SK-N-SH (cell line): ENCODE measurements around the gene CAPZA2. TPM values are rescaled to one million over a fixed set of nuclear protein-coding genes. Genes with fewer than 3 reads are reported as not detected.

ENCODE experiments used
- CTCF ChIA-PET: fragments of 300-600, 350-600 bp; formaldehyde crosslinking; extraction: SDS; loops from one replicate; lab custom pipeline; 2021; lab: Yijun Ruan, JAX
- POLR2A ChIA-PET: fragments of 350-600 bp; sonication (Branson Sonifier 250); formaldehyde crosslinking; extraction: SDS; loops from one replicate; lab custom pipeline; 2020; ENCODE audit warnings: antibody characterized with exemption, inconsistent platforms; lab: Yijun Ruan, JAX
- DNase-seq: peaks from one replicate; pipeline ENCODE4 v3.0.0; 2012
- H2AFZ ChIP-seq: fragments of 200-600 bp; sonication (generic); 2 replicates; pipeline ENCODE4 v1.8.1; 2016; ENCODE audit warnings: antibody characterized with exemption, mild to moderate bottlenecking, low read depth
- H3F3A ChIP-seq: fragments of 200-600 bp; sonication (generic); replicated peaks from 2 replicates; pipeline ENCODE3; 2016; ENCODE audit warnings: antibody characterized with exemption, mild to moderate bottlenecking; ENCODE audit not compliant: insufficient read depth
- H3K27ac ChIP-seq, 2 experiments: fragments of 200-500 bp in 1 of 2; fragments of 200-600 bp in 1 of 2; sonication (Bioruptor generic) in 1 of 2; sonication (generic), shearing (Covaris generic) in 1 of 2; 2 replicates each; pipeline versions ENCODE4 v1.5.1 to v1.6.1; 2014 to 2016; ENCODE audit warnings: low read depth in 2 of 2, inconsistent platforms in 1 of 2, low read length in 1 of 2, mild to moderate bottlenecking in 1 of 2, mixed read lengths in 1 of 2
- H3K27me3 ChIP-seq: fragments of 200-600 bp; sonication (generic), shearing (Covaris generic); 2 replicates; pipeline ENCODE4 v1.6.1; 2016; ENCODE audit warnings: mixed run types; ENCODE audit not compliant: insufficient read depth
- H3K36me3 ChIP-seq, 2 experiments: fragments of 200-500 bp in 1 of 2; fragments of 200-600 bp in 1 of 2; sonication (Bioruptor generic) in 1 of 2; sonication (generic) in 1 of 2; replicated peaks in 1 of 2; 2 replicates each; pipeline versions ENCODE3 to v1.5.1; 2014 to 2016; ENCODE audit warnings: low read length in 1 of 2, mild to moderate bottlenecking in 1 of 2; ENCODE audit not compliant: insufficient read depth in 2 of 2, control insufficient read depth in 1 of 2
- H3K4me1 ChIP-seq, 2 experiments: fragments of 200-500 bp in 1 of 2; fragments of 200-600 bp in 1 of 2; sonication (Bioruptor generic) in 1 of 2; sonication (generic), shearing (Covaris generic) in 1 of 2; 2 replicates each; pipeline versions ENCODE4 v1.5.1 to v1.6.1; 2014 to 2016; ENCODE audit warnings: low read depth in 1 of 2, low read length in 1 of 2, mixed run types in 1 of 2; ENCODE audit not compliant: insufficient read depth in 2 of 2, control insufficient read depth in 1 of 2
- H3K4me2 ChIP-seq: fragments of 200-600 bp; sonication (generic), shearing (Covaris generic); 2 replicates; pipeline ENCODE4 v1.6.1; 2017; ENCODE audit warnings: mixed run types
- H3K4me3 ChIP-seq, 2 experiments: fragments of 200-500 bp in 1 of 2; fragments of 200-600 bp in 1 of 2; sonication (Bioruptor generic) in 1 of 2; sonication (generic), shearing (Covaris generic) in 1 of 2; 2 replicates each; pipeline versions ENCODE4 v1.5.1 to v1.8.1; 2014 to 2016; ENCODE audit warnings: low read depth in 2 of 2, inconsistent platforms in 1 of 2, low read length in 1 of 2, mild to moderate bottlenecking in 1 of 2, mixed read lengths in 1 of 2, moderate library complexity in 1 of 2
- H3K79me2 ChIP-seq: fragments of 200-600 bp; sonication (generic); 2 replicates; pipeline ENCODE4 v1.8.1; 2017; ENCODE audit warnings: mild to moderate bottlenecking; ENCODE audit not compliant: insufficient read depth
- H3K9ac ChIP-seq: fragments of 200-600 bp; sonication (generic); 2 replicates; pipeline ENCODE4 v1.6.1; 2017; ENCODE audit warnings: mixed run types
- H3K9me2 ChIP-seq: fragments of 200-600 bp; sonication (generic); 2 replicates; pipeline ENCODE4 v1.6.1; 2017; ENCODE audit warnings: mixed run types
- H3K9me3 ChIP-seq: fragments of 200-600 bp; sonication (generic); 2 replicates; pipeline ENCODE4 v1.6.1; 2017; ENCODE audit warnings: mixed run types, mild to moderate bottlenecking, moderate library complexity
- H4K20me1 ChIP-seq: fragments of 200-600 bp; sonication (generic); 2 replicates; pipeline ENCODE4 v1.6.1; 2017; ENCODE audit warnings: mild to moderate bottlenecking, mixed run types; ENCODE audit not compliant: insufficient read depth
- ELF1 ChIP-seq: IDR thresholded peaks from 2 replicates; pipeline ENCODE4 v1.4.0; 2012
- EP300 ChIP-seq, 2 experiments: IDR thresholded peaks; 2 replicates each; pipeline versions ENCODE4 v1.4.0 to v1.6.1; 2012; ENCODE audit warnings: borderline replicate concordance in 1 of 2, low read depth in 1 of 2, low read length in 1 of 2
- EZH2phosphoT487 ChIP-seq: fragments of 200-600 bp; sonication (generic); IDR thresholded peaks from 2 replicates; pipeline ENCODE4 v1.6.1; 2017; ENCODE audit warnings: low read depth, mixed run types, mild to moderate bottlenecking, antibody characterized with exemption, moderate library complexity, borderline replicate concordance
- FOSL2 ChIP-seq: IDR thresholded peaks from 2 replicates; pipeline ENCODE4 v1.4.0; 2012; ENCODE audit warnings: low read depth, mild to moderate bottlenecking, moderate library complexity, borderline replicate concordance
- FOXJ3 ChIP-seq: sonication (generic); formaldehyde crosslinking; IDR thresholded peaks from 2 replicates; pipeline ENCODE4 v1.5.1; 2020; ENCODE audit warnings: mild to moderate bottlenecking, missing genetic modification reagents
- FOXM1 ChIP-seq: IDR thresholded peaks from 2 replicates; pipeline ENCODE4 v1.4.0; 2012; ENCODE audit warnings: low read depth, mild to moderate bottlenecking
- MXI1 ChIP-seq: IDR thresholded peaks from 2 replicates; pipeline ENCODE4 v1.6.1; 2012; ENCODE audit warnings: mild to moderate bottlenecking, low read depth, low read length, improper control_type of control experiment
- POLR2AphosphoS5 ChIP-seq: IDR thresholded peaks from 2 replicates; pipeline ENCODE4 v1.6.1; 2012; ENCODE audit warnings: low read depth, low read length
- RAD21 ChIP-seq: IDR thresholded peaks from 2 replicates; pipeline ENCODE4 v1.6.1; 2012; ENCODE audit warnings: mild to moderate bottlenecking, low read length
- RCOR1 ChIP-seq: fragments of 150-350 bp; IDR thresholded peaks from 2 replicates; pipeline ENCODE4 v1.6.1; 2017; ENCODE audit warnings: antibody characterized with exemption, low read length
- SIN3A ChIP-seq: IDR thresholded peaks from 2 replicates; pipeline ENCODE4 v1.6.1; 2012; ENCODE audit warnings: low read depth, mild to moderate bottlenecking, low read length, moderate library complexity, borderline replicate concordance
- YY1 ChIP-seq: IDR thresholded peaks from 2 replicates; pipeline ENCODE4 v1.4.0; 2012; ENCODE audit warnings: low read depth, mild to moderate bottlenecking
- WGBS: methylation state at CpG from one replicate; pipeline ENCODE4 v1.1.6; 2017; ENCODE audit warnings: low lambda C conversion rate; 5-methylcytosine and 5-hydroxymethylcytosine counted together
- polyA plus RNA-seq, 3 experiments: library from polyadenylated mRNA; depleted of rRNA; stranded (reverse); fragments of >200 nt; gene quantifications; 2 replicates each; pipeline ENCODE4 v1.2.3, GENCODE V29; 2012
- TF ChIP-seq, protein P1 (sequence below): IDR thresholded peaks from 2 replicates; pipeline ENCODE4; 2012
- TF ChIP-seq, protein P2 (sequence below): IDR thresholded peaks from 2 replicates; pipeline ENCODE4 v1.6.1; 2012; ENCODE audit warnings: mild to moderate bottlenecking, low read depth, low read length, moderate library complexity
- TF ChIP-seq, protein P3 (sequence below): IDR thresholded peaks from 2 replicates; pipeline ENCODE4 v1.4.0; 2012; ENCODE audit warnings: low read depth

CAPZA2 gene
- polyA plus RNA-seq, 1 of the 3 experiments (the other 2 are of a cell fraction), result 44.6 TPM

DNA sequence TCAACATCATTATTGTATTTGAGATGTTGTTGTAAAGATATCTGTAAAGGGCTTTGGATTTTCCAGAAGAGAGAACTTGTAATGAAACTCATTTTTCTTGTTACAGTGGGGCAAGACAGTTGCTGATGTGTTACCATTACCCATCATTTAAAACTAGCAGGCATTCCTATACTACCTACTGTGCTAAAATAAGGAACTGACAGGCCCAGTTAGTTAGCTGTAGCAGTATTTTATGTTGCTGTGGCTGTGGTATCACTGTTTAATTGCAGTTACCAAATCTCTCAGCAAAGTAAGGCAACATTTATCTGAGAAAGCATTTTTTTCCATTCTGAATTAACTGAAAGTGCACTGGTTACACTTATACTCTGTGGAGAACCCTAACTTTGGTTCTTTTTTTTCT lies 100.8 kb downstream of the CAPZA2 start (continued):
- no peak for TF ChIP-seq EZH2phosphoT487
- TF ChIP-seq, protein P1, sequence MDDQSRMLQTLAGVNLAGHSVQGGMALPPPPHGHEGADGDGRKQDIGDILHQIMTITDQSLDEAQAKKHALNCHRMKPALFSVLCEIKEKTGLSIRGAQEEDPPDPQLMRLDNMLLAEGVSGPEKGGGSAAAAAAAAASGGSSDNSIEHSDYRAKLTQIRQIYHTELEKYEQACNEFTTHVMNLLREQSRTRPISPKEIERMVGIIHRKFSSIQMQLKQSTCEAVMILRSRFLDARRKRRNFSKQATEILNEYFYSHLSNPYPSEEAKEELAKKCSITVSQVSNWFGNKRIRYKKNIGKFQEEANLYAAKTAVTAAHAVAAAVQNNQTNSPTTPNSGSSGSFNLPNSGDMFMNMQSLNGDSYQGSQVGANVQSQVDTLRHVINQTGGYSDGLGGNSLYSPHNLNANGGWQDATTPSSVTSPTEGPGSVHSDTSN, result no peak
- no peak for TF ChIP-seq MXI1
- TF ChIP-seq, all 33 proteins: peak for 0

DNA sequence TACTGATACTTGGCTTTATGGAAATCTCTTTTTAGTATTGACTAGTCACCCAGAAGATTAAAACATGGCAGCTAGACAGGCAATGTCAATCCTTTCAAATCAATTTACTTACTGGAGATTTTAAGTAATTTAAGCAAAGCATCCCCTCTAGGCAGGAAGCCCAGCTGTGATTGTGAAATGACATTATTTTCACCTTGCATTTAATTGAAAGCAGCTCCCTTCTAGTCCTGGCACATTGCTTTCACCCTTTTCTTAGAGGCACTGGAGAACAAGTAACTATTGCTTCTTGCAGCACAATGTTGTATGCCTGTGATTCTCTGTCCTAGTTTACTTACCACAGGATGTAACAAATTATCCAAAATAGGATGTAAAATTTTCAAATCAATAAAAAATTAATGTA lies 104.2 kb downstream of the CAPZA2 start:
- TF ChIP-seq FOXM1 (no peak), ELF1 (no peak), SIN3A (no peak), EP300 (IDR thresholded peaks at IDR 0.05; ENCODE audit: borderline replicate concordance in 1 of 2, low read depth in 1 of 2, low read length in 1 of 2) (no peak), RAD21 (no peak)
- H3K4me1 ChIP-seq, result peaks cover 0 to 6% of the 10 kb centered on the region in 2 experiments; a peak in 2 of 4 replicates
- H3K27me3 ChIP-seq, result no peaks in the 10 kb centered on the region
- H3K36me3 ChIP-seq, result no peaks in the 10 kb centered on the region
- no peaks in the 10 kb centered on the region for H3K9me2 ChIP-seq
- ChIA-PET CTCF (interaction anchor here (1.1 to 1.8 kb wide), 2 partner anchors 19 to 36 kb away, joined by 5 to 6 read pairs; no protein-coding TSS in a partner anchor), POLR2A (interaction anchor here (1.4 kb wide), 1 partner anchor 12 kb away, joined by 6 read pairs; no protein-coding TSS in a partner anchor)
- no peak overlapping the region for H3K9ac ChIP-seq
- H3K27ac ChIP-seq, result no peak overlapping the region
- H2AFZ ChIP-seq, result no peak overlapping the region
- DNase-seq, result no peak
- H3K4me2 ChIP-seq, result no peak overlapping the region
- no peaks in the 10 kb centered on the region for H3K9me3 ChIP-seq
- no peaks in the 10 kb centered on the region for H4K20me1 ChIP-seq
- no peak overlapping the region for H3K4me3 ChIP-seq
- H3F3A ChIP-seq, result no peaks in the 10 kb centered on the region
- H3K79me2 ChIP-seq, result peaks cover 72% of the 10 kb centered on the region

DNA sequence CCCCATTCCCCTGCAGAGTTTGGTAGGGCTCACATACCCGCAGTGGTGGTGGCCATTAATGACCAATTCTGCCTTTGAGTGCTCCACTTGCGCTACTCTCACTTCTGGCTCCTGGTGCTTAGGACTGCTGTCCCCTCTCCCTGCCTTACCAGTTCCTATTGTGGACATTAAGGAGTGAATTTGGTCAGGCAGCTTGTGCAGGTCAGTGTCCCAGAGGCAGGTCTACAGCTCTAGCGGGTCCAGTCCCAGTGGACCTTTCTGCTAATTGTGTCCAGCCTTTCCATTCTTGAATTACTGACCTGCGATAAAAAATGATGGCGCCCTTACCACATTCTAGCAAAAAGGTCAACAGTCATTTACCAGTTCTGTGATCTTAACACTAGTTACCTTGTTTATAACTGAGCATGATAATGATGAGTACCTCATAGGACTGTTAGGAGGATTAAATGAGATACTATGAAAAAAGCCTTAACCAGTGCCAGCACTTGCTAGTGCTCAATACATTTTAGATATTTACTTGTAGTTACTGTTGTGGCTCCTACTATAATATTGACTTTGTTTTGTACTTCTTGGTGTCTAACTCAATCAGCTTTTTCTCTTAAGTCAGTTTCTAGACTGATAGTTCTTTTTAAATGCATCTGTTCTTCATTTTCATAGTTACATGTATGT lies 105.0 kb downstream of the CAPZA2 start:
- Histone ChIP-seq H3F3A (no peaks in the 10 kb centered on the region), H3K4me2 (no peak overlapping the region), H3K79me2 (peaks cover 64% of the 10 kb centered on the region), H4K20me1 (no peaks in the 10 kb centered on the region), H3K4me3 (no peak overlapping the region), H3K9ac (no peak overlapping the region), H3K27me3 (no peaks in the 10 kb centered on the region), H2AFZ (no peak overlapping the region), H3K4me1 (peaks cover 0 to 6% of the 10 kb centered on the region in 2 experiments; a peak in 2 of 4 replicates)
- CTCF ChIA-PET, result interaction anchor here (1.1 to 6.4 kb wide), 5 partner anchors 11 to 160 kb away, joined by 5 to 57 read pairs (median 6); no protein-coding TSS in a partner anchor
- no peak for TF ChIP-seq ELF1
- TF ChIP-seq POLR2AphosphoS5, result no peak
- no peak for TF ChIP-seq EZH2phosphoT487
- TF ChIP-seq, protein P2, sequence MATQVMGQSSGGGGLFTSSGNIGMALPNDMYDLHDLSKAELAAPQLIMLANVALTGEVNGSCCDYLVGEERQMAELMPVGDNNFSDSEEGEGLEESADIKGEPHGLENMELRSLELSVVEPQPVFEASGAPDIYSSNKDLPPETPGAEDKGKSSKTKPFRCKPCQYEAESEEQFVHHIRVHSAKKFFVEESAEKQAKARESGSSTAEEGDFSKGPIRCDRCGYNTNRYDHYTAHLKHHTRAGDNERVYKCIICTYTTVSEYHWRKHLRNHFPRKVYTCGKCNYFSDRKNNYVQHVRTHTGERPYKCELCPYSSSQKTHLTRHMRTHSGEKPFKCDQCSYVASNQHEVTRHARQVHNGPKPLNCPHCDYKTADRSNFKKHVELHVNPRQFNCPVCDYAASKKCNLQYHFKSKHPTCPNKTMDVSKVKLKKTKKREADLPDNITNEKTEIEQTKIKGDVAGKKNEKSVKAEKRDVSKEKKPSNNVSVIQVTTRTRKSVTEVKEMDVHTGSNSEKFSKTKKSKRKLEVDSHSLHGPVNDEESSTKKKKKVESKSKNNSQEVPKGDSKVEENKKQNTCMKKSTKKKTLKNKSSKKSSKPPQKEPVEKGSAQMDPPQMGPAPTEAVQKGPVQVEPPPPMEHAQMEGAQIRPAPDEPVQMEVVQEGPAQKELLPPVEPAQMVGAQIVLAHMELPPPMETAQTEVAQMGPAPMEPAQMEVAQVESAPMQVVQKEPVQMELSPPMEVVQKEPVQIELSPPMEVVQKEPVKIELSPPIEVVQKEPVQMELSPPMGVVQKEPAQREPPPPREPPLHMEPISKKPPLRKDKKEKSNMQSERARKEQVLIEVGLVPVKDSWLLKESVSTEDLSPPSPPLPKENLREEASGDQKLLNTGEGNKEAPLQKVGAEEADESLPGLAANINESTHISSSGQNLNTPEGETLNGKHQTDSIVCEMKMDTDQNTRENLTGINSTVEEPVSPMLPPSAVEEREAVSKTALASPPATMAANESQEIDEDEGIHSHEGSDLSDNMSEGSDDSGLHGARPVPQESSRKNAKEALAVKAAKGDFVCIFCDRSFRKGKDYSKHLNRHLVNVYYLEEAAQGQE, result no peak
- TF ChIP-seq RAD21, result no peak
- no peak for TF ChIP-seq YY1
- TF ChIP-seq, protein P3, sequence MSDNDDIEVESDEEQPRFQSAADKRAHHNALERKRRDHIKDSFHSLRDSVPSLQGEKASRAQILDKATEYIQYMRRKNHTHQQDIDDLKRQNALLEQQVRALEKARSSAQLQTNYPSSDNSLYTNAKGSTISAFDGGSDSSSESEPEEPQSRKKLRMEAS, result no peak
- no peak for TF ChIP-seq FOXJ3
- TF ChIP-seq RCOR1, result no peak
- TF ChIP-seq FOSL2, result no peak
- no peak for TF ChIP-seq EP300 (IDR thresholded peaks at IDR 0.05; ENCODE audit: borderline replicate concordance in 1 of 2, low read depth in 1 of 2, low read length in 1 of 2)
- TF ChIP-seq, all 33 proteins: peak for 0
- Histone ChIP-seq H3K36me3 (no peaks in the 10 kb centered on the region), H3K9me2 (no peaks in the 10 kb centered on the region), H3K9me3 (no peaks in the 10 kb centered on the region), H3K27ac (no peak overlapping the region)
- DNase-seq, result no peak
- POLR2A ChIA-PET, result interaction anchor here (1.4 kb wide), 1 partner anchor 13 kb away, joined by 6 read pairs; no protein-coding TSS in a partner anchor
- 100% methylated on average over 5 of the region's 5 CpGs for WGBS
